Epithelial cell of prostate (primary cell): ENCODE results near the gene MYMX.
"Not testable (repeated sequence)": the region's sequence is repeated elsewhere in the genome, so short reads cannot be mapped to it uniquely, and the experiment has no call there.

Experiments used
- DNase-seq: peaks from one replicate; pipeline ENCODE4 v3.0.0-alpha.2; 2011; ENCODE audit warnings: low read depth, low spot score
- H3K27ac ChIP-seq: fragments of 450-650 bp; 2 replicates; pipeline ENCODE4 v1.5.1; 2017; ENCODE audit warnings: mild to moderate bottlenecking

Gene MYMX

DNA sequence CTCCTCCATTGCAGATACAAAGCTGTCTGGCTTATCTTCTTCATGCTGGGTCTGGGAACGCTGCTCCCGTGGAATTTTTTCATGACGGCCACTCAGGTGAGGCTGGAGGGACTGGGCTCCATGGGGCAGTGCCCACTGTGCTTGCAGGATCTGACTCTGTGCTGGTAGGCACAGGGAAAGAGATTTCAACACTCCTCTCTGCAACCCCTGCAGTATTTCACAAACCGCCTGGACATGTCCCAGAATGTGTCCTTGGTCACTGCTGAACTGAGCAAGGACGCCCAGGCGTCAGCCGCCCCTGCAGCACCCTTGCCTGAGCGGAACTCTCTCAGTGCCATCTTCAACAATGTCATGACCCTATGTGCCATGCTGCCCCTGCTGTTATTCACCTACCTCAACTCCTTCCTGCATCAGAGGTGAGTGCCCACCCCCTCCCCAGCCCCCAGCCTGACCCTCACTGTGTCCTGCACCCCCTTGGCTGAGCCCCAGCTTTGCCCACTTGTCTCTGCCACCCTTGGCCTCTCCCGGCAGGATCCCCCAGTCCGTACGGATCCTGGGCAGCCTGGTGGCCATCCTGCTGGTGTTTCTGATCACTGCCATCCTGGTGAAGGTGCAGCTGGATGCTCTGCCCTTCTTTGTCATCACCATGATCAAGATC, 12.8 kb downstream of the MYMX start:
- no peak for DNase-seq
- no peak overlapping the region for H3K27ac ChIP-seq

DNA sequence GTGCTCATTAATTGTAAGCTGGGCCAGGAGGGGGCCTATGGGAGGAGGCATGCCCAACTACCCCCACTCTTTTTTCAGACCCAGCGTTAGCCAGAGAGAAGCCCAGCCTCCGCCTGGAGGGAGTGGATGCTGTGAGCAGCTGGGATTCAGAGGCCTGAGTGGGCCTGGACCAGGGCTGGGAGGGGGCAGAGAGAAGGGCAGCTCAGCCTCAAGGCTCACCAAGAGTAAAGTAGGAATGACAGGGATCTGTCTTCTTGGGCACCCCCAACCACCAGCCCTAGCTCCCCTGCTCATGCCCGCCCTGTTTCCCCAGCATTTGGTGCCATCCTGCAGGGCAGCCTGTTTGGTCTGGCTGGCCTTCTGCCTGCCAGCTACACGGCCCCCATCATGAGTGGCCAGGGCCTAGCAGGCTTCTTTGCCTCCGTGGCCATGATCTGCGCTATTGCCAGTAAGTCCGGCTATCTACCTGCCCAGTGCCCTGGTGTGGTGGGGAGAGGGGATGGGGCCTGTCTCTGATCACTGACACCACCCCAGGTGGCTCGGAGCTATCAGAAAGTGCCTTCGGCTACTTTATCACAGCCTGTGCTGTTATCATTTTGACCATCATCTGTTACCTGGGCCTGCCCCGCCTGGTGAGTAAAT, 13.4 kb downstream of the MYMX start:
- no peak for DNase-seq
- no peak overlapping the region for H3K27ac ChIP-seq

DNA sequence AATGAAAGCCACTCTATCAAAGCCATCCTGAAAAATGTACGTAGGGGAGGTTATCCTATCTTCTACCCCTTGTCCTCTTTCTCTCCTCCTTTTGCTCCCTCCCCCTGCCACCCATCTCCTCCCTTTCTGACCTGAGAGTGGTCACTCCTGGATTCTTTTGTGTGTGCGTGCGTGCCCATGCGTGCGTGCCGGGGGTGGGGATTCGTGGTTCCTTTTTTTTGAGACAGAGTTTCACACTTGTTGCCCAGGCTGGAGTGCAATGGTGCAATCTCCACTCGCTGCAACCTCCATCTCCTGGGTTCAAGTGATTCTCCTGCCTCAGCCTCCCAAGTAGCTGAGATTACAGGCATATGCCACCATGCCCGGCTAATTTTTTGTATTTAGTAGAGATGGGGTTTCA, 14.7 kb downstream of the MYMX start:
- H3K27ac ChIP-seq, DNase-seq: not testable (repeated sequence)

GRCh38 chr6:44232676-44233566, 16.2 kb downstream of the MYMX start:
- H3K27ac ChIP-seq = no peak overlapping the region
- DNase-seq = no peak

GRCh38 chr6:44233567-44234100, 16.9 kb downstream of the MYMX start:
- no peak for DNase-seq
- H3K27ac ChIP-seq = peak overlapping the region; percentile 60

- peak overlapping the region; percentile 60 for H3K27ac ChIP-seq
- DNase-seq = no peak
Measured at GRCh38 chr6:44234101-44235025, 17.6 kb downstream of the MYMX start.

- no peak for DNase-seq
- H3K27ac ChIP-seq = peak overlapping the region; percentile 60
Measured at GRCh38 chr6:44235269-44235668, 18.5 kb downstream of the MYMX start.

- DNase-seq = no peak
- H3K27ac ChIP-seq = no peak overlapping the region
Measured at GRCh38 chr6:44235891-44236516, 19.3 kb downstream of the MYMX start.

DNA sequence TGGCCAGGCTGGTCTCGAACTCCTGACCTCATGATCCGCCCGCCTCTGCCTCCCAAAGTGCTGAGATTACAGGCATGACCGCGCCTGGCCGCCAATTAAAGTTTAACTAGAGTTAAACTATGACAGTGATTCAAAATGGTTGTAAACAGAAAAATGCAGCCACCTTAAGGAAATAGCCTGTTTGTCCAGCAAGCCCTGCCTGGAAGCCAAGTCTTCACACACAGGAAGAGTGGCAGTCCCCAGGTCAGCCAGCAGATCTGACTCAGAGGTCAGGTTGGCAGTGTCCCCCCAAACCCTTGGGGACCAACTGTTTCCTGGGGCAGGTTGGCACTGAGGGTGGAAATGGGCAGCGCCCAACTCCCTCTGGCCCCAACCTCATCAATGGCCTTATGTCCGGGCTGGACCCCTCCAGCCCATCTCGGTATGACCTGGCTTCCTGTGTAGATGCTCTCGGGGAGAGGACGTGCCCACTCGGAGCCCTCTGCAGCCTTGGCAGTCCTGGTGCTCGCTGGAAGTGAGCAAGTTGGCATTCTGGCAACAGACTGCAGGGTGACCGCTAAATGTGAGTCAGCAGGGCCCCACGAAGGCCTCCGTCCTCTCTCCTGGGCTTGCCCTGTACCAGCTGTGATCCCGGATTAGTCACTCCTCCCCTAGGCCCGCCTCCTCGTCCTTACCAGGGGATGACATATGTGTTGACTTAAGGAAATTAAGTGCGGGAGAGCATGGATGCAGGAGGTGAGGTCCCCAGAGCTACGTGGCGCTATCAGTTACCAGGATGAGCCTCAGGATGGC, 20.5 kb downstream of the MYMX start:
- H3K27ac ChIP-seq = peak overlapping the region; percentile 70
- peak; percentile 96 for DNase-seq

GRCh38 chr6:44237813-44238433, 21.2 kb downstream of the MYMX start:
- no peak for DNase-seq
- peak overlapping the region; percentile 70 for H3K27ac ChIP-seq

- H3K27ac ChIP-seq = peak overlapping the region; percentile 70
- DNase-seq = no peak
Measured at GRCh38 chr6:44238687-44239350, 22.1 kb downstream of the MYMX start.

DNA sequence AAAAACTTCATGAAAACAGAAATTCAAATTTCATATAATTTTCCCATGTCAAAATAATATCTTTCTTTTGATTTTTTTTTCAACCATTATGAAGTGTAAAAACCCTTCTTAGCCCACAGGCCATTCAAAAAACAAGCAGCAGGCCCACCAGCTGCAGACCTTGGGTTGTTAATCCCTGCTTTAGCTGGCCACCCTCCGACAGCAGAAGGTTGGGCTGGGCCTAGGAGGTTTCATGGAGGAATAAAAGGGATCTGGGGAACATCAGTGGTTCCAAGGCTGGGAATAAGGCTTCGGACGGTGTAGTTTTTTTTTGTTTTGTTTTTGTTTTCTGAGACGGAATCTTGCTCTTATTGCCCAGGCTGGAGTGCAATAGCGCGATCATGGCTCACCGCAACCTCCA, 26.6 kb downstream of the MYMX start:
- no peak for DNase-seq
- H3K27ac ChIP-seq = no peak overlapping the region

DNA sequence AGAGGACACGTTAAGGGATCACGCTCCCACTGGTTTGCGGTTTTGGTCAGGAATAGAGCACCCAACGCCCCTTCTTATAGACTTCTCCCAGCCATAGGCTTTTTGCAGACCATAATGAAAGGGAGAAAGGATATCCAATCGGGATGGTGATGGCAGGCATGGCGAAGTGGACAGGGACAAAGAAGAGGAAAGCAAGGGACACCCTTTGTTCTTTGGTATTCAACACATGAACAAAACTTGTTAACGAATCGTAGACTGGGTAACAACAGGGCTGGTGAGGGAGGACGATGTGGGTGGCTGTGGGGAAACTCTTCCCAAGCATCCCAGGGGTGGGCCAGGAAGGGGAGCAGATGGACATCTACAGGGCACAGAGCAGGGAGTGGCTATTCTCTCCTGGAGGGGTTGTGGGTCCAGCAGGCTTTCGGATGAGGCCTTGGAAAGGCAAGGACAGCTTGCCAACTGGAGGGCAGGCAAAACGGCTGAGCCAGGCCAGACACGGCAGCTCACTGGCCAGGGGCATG, 28.7 kb downstream of the MYMX start:
- H3K27ac ChIP-seq = no peak overlapping the region
- DNase-seq = no peak

DNA sequence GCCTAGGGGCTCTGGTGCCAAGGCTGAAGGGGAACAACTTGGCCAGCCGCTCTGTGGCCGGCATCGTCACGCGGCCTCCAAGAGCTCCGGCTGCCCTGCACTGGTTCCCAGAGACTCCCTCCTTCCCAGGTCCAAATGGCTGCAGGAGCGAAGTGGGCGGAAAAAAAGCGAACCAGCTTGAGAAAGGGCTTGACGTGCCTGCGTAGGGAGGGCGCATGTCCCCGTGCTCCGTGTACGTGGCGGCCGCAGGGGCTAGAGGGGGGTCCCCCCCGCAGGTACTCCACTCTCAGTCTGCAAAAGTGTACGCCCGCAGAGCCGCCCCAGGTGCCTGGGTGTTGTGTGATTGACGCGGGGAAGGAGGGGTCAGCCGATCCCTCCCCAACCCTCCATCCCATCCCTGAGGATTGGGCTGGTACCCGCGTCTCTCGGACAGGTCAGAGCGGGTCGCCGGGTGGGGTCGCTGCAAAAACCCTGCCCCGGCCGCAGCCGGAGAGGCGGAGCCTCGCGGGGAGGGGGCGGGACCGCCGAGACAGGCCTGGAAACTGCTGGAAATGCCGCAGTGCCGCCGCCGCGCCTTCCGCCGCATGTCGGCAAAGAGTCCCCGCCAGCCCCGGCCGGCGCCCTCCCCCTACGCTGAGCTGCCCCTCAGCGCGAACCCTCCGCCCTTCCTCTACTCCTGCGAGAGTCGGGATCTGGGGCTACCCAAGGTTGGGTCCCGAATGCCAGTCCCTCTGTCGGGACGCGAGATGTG, 29.4 kb downstream of the MYMX start:
- no peak for DNase-seq
- peak overlapping the region; percentile 91 for H3K27ac ChIP-seq

GRCh38 chr6:44246663-44247337, 30.1 kb downstream of the MYMX start, which contains the start of gene HSP90AB1:
HSP90AB1 (plus strand) TSS chr6:44247101; CDS start chr6:44248630, 1,529 bp downstream.
- peak within 1 kb of the TSS; percentile 91 for H3K27ac ChIP-seq
- DNase-seq = peak; percentile 99
